DOHH2 (cell line): ENCODE results near the gene ITIH5.

Experiments
- H3F3A ChIP-seq: fragments of 200-600 bp; sonication (generic), shearing (Covaris generic); 2 replicates; pipeline ENCODE4 v1.6.0; 2016; ENCODE audit warnings: antibody characterized with exemption, mild to moderate bottlenecking; ENCODE audit not compliant: control insufficient read depth, insufficient read depth
- H3K27ac ChIP-seq: fragments of 200-600 bp; sonication (generic); 2 replicates; pipeline ENCODE4 v1.5.1; 2014; ENCODE audit warnings: low read depth, mild to moderate bottlenecking, low read length, moderate library complexity
- H3K27me3 ChIP-seq: fragments of 200-600 bp; sonication (generic); 2 replicates; pipeline ENCODE4 v1.6.1; 2014; ENCODE audit warnings: mild to moderate bottlenecking, low read length, mixed read lengths; ENCODE audit not compliant: control insufficient read depth
- H3K36me3 ChIP-seq: fragments of 200-600 bp; sonication (generic); 2 replicates; pipeline ENCODE4 v1.6.1; 2014; ENCODE audit warnings: mild to moderate bottlenecking, low read length, moderate library complexity, mixed read lengths; ENCODE audit not compliant: control insufficient read depth
- H3K4me1 ChIP-seq: fragments of 200-600 bp; sonication (generic); 2 replicates; pipeline ENCODE4 v1.6.1; 2014; ENCODE audit warnings: mild to moderate bottlenecking, low read length, mixed read lengths; ENCODE audit not compliant: control insufficient read depth
- H3K4me2 ChIP-seq: fragments of 200-600 bp; sonication (generic); 2 replicates; pipeline ENCODE4 v1.6.0; 2014; ENCODE audit warnings: mild to moderate bottlenecking, low read length, moderate library complexity
- H3K4me3 ChIP-seq: fragments of 200-600 bp; sonication (generic); 2 replicates; pipeline ENCODE4 v1.5.1; 2014; ENCODE audit warnings: mild to moderate bottlenecking, low read length, mixed read lengths
- H3K79me2 ChIP-seq: fragments of 200-600 bp; sonication (generic); 2 replicates; pipeline ENCODE4 v1.6.1; 2014; ENCODE audit warnings: mild to moderate bottlenecking, low read length, mixed read lengths; ENCODE audit not compliant: control insufficient read depth
- H3K9me2 ChIP-seq: fragments of 200-600 bp; sonication (generic); replicated peaks from 2 replicates; pipeline ENCODE4 v1.6.1; 2014; ENCODE audit warnings: mild to moderate bottlenecking, low read length, mixed read lengths; ENCODE audit not compliant: control insufficient read depth
- H3K9me3 ChIP-seq: fragments of 200-600 bp; sonication (generic); 2 replicates; pipeline ENCODE4 v1.6.1; 2014; ENCODE audit warnings: antibody characterized with exemption, low read length, mixed read lengths; ENCODE audit not compliant: control insufficient read depth, insufficient read depth
- H4K20me1 ChIP-seq: fragments of 200-600 bp; sonication (generic); 2 replicates; pipeline ENCODE4 v1.6.0; 2014; ENCODE audit warnings: low read depth, mild to moderate bottlenecking, antibody characterized with exemption, low read length, moderate library complexity; ENCODE audit not compliant: control insufficient read depth, insufficient read depth
- CTCF ChIP-seq: fragments of 200-600 bp; sonication (generic); IDR thresholded peaks from one replicate; pipeline ENCODE4 v1.5.1; 2014; ENCODE audit warnings: antibody characterized with exemption, mild to moderate bottlenecking, low read depth, low read length; ENCODE audit not compliant: poor library complexity, severe bottlenecking
- EZH2phosphoT487 ChIP-seq: fragments of 200-600 bp; sonication (generic); IDR thresholded peaks from 2 replicates; pipeline ENCODE4 v1.6.1; 2017; ENCODE audit warnings: borderline replicate concordance, mild to moderate bottlenecking, antibody characterized with exemption, low read length, moderate library complexity, mixed read lengths

ITIH5 gene

GRCh38 chr10:7547829-7548228 is 118.9 kb downstream of the ITIH5 start:
- H3K4me3 ChIP-seq, result no peak overlapping the region
- TF ChIP-seq EZH2phosphoT487 (no peak), CTCF (no peak)
- H3K27ac ChIP-seq, result no peak overlapping the region
- no peak overlapping the region for H3K4me2 ChIP-seq
- no peaks in the 10 kb centered on the region for H3K9me3 ChIP-seq
- no peaks in the 10 kb centered on the region for H3K27me3 ChIP-seq
- H3K79me2 ChIP-seq, result no peaks in the 10 kb centered on the region
- no peaks in the 10 kb centered on the region for H3K9me2 ChIP-seq
- no peaks in the 10 kb centered on the region for H3F3A ChIP-seq
- H3K4me1 ChIP-seq, result no peaks in the 10 kb centered on the region
- no peaks in the 10 kb centered on the region for H4K20me1 ChIP-seq
- H3K36me3 ChIP-seq, result no peaks in the 10 kb centered on the region

GRCh38 chr10:7547206-7547605 is 119.6 kb downstream of the ITIH5 start:
- TF ChIP-seq CTCF, result no peak

GRCh38 chr10:7546385-7546967 is 120.3 kb downstream of the ITIH5 start:
- Histone ChIP-seq H3K27me3 (no peaks in the 10 kb centered on the region), H4K20me1 (no peaks in the 10 kb centered on the region), H3F3A (no peaks in the 10 kb centered on the region), H3K4me1 (no peaks in the 10 kb centered on the region), H3K27ac (no peak overlapping the region), H3K9me3 (no peaks in the 10 kb centered on the region), H3K9me2 (no peaks in the 10 kb centered on the region), H3K4me3 (no peak overlapping the region), H3K4me2 (no peak overlapping the region), H3K79me2 (no peaks in the 10 kb centered on the region), H3K36me3 (no peaks in the 10 kb centered on the region)
- TF ChIP-seq CTCF, result no peak
- no peak for TF ChIP-seq EZH2phosphoT487

More at GRCh38 chr10:7547206-7547605, 119.6 kb downstream of the ITIH5 start:
- Histone ChIP-seq H3F3A (no peaks in the 10 kb centered on the region), H3K4me1 (no peaks in the 10 kb centered on the region), H3K4me3 (no peak overlapping the region), H3K79me2 (no peaks in the 10 kb centered on the region), H3K27ac (no peak overlapping the region), H3K9me3 (no peaks in the 10 kb centered on the region), H4K20me1 (no peaks in the 10 kb centered on the region), H3K27me3 (no peaks in the 10 kb centered on the region), H3K4me2 (no peak overlapping the region), H3K9me2 (no peaks in the 10 kb centered on the region), H3K36me3 (no peaks in the 10 kb centered on the region)

GRCh38 chr10:7545792-7546191 is 121.0 kb downstream of the ITIH5 start:
- Histone ChIP-seq H3K79me2 (no peaks in the 10 kb centered on the region), H3K4me2 (no peak overlapping the region), H3K4me1 (no peaks in the 10 kb centered on the region), H3K4me3 (no peak overlapping the region), H4K20me1 (no peaks in the 10 kb centered on the region), H3K27me3 (no peaks in the 10 kb centered on the region), H3F3A (no peaks in the 10 kb centered on the region), H3K27ac (no peak overlapping the region), H3K9me2 (no peaks in the 10 kb centered on the region), H3K9me3 (no peaks in the 10 kb centered on the region), H3K36me3 (no peaks in the 10 kb centered on the region)
- no peak for TF ChIP-seq EZH2phosphoT487
- TF ChIP-seq CTCF, result no peak
